Prostate gland (tissue), 2 donors: ENCODE data around the gene TRA2B.

Source experiments
- POLR2AphosphoS5 ChIP-seq: sonication (generic); formaldehyde crosslinking; IDR thresholded peaks from one replicate; pipeline ENCODE4 v1.6.1; 2017; ENCODE audit warnings: antibody characterized with exemption
- TF ChIP-seq, protein P1 (sequence below), 4 experiments: fragments of 200-600 bp in 2 of 4; fragments of 450-650 bp in 2 of 4; sonication (generic) in 2 of 4; IDR thresholded peaks; 1 replicate in 3 of 4; 2 replicates in 1 of 4; pipeline ENCODE4 v1.5.1; 2016 to 2019; ENCODE audit warnings: antibody characterized with exemption in 4 of 4, mild to moderate bottlenecking in 2 of 4, moderate library complexity in 2 of 4

DNA sequence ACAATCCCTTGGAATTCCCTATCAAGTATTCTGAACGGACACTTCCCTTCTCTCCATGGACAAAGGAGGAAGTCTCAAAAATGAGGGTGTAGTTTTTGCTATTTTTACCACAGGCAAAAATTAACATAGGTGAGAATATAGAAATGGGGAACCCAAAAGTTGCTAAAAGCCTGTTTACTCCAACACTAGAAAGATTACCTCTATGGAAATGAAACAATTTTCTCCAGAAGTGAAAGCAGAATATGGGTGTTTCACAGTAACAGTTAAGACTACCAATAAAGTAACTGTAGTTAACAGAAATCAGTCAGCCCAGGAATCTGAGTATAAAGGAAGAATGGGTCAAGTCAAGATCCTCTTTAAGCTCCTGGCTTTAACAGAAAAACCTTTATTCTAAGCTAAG is 9.3 kb downstream of the TRA2B start:
- TF ChIP-seq POLR2AphosphoS5 = no peak
- TF ChIP-seq, protein P1, sequence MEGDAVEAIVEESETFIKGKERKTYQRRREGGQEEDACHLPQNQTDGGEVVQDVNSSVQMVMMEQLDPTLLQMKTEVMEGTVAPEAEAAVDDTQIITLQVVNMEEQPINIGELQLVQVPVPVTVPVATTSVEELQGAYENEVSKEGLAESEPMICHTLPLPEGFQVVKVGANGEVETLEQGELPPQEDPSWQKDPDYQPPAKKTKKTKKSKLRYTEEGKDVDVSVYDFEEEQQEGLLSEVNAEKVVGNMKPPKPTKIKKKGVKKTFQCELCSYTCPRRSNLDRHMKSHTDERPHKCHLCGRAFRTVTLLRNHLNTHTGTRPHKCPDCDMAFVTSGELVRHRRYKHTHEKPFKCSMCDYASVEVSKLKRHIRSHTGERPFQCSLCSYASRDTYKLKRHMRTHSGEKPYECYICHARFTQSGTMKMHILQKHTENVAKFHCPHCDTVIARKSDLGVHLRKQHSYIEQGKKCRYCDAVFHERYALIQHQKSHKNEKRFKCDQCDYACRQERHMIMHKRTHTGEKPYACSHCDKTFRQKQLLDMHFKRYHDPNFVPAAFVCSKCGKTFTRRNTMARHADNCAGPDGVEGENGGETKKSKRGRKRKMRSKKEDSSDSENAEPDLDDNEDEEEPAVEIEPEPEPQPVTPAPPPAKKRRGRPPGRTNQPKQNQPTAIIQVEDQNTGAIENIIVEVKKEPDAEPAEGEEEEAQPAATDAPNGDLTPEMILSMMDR (IDR thresholded peaks at IDR 0.05) = no peak
